SK-N-DZ (cell line): ENCODE measurements around the gene C15orf39.

ENCODE experiments used
- DNase-seq: peaks from one replicate; pipeline ENCODE4 v3.0.0-alpha.2; 2015; ENCODE audit warnings: low spot score

The C15orf39 gene

DNA sequence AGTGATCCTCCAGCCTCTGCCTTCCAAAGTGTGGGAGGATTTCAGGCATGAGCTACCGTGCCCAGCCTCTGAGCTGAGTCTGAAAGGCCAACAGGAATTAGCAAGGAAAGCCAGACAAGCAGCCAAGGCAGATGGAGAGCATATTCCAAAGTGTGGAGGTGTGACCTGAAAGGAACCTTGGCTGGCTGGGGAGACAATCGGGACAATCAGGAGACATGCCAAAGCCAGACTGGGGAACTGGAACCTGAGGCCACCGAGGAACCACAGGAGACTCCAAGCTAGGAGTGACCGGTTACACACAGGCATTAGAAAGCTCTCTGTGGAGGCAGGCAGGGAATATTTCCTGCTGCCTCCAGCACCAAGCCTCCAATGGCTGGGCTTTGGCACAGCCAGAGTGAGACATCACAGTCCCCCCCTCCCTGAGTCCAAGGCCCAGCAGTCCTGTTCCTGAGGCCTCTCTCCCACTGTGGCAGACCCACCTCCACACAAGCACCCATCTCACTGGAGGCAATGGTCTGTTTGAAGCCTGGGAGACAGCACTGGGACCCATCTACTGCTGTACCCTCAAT lies 4.5 kb upstream of the C15orf39 start:
- DNase-seq = no peak

DNA sequence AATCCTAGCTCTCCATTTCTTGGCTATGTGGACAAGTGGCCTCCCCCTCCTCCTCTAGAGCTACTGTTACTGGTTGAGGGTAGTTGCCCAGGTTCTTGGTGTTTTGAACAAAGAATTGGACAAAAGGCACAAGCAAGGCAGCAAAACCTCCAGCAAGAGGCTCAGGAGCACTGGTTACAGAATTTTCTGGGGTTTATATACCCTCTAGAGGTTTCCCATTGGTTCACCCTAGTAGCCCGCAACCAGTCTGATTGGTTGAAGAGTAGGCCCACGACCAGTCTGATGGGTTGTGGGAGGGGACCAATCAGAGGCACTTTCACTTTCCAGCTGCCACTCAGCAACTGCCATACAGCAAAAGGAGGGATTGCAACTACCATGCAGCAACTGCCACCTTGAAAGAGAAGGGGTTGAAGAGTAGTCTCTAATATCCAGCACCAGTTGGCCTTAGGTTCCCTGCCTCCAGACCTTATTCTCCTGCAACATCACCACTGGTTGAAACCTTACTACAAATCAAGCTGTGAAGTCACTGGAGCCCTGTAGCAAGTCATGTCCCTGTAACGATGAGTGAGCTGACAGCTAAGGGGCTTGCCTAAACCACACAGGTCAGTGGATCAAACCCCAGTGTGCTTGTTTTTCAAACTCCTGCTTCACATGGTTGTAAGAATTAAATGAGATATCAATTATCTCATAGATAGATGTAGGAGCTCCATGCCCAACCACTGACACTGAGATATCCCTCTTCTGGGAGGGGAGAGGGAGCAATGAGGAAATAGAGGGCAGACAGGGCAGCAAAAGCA lies 2.9 kb upstream of the C15orf39 start:
- peak; percentile 81 for DNase-seq

DNA sequence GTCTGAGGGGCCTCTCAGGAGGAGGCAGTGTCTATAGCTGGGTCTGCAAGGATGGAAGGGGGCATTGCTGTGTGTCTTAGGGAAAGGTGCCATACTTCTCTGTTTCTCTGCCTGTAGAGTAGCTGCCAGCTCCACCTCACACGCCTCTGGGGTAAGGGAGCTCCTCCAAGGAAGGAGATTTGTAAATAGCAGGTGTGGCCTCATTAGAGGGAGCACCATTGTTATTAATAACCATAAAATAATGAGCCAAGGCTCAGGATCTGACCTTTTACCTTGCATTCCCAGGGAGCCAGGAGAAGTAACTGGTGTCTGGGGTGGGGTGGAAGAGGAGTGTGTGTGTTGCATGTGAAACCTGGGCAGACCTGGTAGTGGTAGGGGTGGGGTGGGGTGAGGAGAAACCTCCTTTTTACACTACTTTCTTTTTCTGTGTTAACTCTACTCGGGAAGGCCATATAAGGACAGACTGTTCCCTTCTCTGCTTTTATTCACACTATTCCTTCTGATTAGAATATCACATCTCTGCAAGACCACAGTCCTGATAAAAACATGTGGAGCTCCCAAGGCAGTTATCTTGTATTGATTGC lies 2.2 kb upstream of the C15orf39 start:
- no peak for DNase-seq

DNA sequence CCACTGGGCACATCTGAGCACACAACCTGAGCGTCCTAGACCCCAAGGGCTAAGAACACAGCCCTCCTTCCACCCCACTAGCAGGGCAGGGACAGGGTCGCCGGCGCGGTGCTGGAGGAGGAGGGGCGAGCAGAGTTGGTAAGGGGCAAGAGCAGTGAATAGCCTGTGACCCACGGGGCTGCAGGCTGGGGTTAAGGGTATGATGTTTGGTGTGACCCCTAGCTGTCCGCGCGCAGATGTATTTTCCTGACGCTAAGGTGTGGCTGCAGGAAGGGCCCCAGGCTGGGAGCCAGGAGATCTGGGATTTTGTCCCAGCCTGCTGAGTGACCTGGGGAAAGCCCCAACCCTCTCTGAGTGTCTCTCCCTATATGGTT lies 1.3 kb upstream of the C15orf39 start:
- DNase-seq = no peak

DNA sequence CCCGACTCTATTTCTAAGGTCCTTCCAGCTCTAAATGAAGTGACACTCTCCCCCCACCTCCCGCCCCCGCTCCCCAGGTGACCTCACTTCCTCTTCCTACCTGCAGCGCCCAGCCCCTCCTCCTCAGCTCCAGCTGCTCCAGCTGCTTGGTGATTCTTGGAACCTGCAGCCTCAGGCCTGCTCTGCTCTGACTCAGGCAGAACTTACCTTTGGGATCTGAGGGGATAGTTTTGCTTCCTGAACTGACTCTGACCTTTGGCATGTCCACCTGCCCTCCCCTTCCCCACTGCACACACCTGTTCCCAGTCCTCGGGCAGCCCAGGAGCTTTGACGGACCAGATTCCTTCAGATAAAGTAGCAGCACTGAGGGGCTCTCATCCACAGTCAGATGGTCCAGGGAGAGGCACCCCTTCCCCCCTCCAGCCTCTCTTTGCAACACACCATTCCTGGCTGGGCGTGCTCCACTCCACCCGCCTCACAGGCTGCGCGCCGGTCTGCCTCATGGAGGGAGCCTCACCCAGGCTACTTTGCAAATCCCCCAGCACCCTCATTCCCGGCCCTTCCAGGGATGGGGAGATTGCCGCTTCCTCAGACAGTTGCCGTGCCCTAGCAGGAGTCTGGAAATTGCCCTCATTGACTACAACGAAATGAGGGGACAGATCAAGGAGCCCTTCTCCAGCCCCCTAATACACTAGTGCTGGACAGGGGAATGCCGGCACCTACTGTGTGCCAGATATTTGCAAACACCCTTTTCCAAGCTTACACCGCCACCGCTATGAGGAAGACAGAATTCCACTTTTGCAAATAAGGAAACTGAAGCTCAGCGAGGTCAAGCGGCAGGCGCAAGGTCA lies 692 bp upstream of the C15orf39 start:
- DNase-seq = no peak

DNA sequence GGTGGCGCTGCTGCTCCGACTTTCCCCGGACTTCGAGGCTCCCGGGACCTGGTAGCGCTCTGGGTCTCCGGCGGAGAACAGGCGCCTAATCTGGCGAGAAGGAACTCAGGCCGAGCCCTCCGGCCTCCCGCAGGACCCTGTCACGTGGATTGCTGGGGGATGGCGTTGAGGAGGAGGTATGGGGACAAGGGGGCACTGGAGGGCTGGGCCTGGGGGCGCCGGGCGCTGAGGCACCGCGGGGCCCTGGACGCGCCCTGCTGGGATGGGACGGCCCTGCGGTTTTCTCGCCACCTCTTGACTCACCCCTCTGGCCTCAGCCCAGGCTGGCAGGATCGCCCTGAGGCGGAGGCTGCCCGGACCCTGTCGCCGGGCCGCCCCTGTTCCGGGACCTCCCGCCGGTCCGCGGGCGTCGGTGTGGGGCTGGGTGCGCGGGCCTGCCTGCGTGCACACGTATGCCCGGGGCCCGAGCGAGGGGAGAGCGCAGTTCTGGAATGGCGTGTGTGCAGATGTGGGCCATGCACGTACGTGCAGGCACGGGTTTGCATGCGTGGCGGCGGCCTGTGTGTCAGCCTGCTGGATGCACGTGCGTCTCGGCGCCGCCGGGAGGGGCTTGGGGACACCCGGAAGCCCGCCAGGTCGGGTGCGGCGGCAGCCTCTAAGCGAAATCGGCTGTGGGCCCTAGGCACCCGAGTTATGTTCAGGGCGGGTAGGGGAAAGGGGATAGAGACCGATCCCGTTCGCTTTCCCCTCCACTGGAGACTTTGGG lies 752 bp downstream of the C15orf39 start:
- DNase-seq = peak; percentile 68

DNA sequence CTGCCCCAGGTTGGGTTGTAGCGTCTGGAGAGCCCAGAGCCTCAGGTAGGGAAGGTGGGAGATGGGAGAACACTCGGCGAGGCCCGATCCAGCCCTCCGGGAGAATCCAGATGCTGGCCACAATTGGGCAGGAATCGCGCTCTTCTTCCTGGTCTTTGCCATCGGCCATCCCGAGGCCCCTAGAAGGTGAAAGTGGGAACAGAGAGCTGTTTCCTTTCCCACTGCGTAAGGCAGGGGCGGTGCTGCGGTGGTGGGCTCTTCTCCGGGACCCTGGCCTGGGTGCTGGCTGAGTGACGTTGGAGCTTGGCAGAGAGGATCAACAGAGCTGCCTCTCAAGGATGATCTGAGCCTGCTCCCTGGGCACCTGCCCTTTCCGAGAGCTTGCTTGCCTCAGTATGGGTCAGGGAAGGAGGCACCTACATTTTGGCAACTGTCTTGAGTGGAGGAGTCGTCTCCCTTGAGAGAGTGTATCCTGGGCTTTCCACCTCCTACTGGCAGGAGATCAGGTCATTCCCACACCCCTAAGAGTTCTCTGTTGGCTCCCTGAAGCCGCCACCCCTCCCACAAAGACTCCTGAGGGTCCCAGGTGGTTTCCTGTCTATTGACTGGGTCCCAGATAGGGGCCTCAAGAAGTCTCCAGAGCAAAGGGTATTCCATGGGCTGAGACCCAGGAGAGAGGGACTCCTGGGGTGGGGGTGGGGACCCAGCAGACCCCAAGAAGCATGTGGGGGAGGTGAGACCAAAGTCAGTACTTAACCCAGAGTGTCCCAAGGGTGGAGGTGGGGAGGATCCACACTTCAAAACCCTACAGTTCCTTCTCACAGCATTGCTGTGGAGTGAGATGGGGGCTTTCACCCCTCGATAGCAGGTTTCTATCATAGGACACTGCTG lies 1.6 kb downstream of the C15orf39 start:
- no peak for DNase-seq

DNA sequence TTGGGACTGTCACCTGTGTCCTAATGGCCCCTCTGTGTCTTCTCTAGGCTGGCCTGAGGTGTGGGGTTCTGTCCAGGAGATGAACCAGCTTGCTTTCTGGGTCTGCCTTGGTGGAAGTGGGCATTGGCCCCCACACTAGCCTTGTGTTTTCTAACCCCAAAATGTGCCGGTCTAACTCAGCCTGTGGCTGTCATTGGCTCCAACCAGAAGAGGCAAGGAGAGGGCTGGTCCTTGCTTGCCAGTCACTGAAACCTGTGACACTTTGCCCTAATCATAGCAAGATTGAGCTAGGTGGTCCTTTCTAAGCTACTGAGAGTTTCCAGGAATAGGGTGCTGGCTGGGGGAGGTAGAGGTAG lies 2.2 kb downstream of the C15orf39 start:
- no peak for DNase-seq

DNA sequence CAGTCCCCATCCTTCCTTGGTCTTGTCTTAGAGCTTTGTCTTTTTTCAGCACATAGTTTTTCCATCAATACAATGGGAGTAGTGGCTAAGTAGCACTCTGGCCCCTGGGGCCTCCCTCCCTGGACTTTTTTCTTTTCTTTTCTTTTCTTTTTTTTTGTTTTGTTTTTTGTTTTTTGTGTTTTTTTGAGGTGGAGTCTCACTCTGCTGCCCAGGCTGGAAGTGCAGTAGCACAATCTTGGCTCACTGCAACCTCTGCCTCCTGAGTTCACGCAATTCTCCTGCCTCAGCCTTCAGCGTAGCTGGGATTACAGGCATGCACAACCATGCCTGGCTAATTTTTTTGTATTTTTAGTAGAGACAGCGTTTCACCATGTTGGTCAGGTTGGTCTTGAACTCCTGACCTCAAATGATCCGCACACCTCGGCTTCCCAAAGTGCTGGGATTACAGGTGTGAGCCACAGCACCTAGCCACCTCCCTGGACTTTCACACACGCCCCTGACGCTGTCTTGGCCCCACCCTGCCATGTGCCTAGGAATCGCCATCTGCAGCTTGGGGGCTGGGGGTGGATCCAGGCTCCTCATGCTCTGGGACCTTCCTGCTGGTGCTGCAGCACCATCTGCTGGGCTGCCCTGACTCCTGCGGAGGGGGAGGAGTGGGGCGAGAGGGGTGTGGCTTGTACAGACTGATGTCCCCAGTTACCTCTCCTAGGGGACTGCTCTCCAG lies 2.8 kb downstream of the C15orf39 start:
- DNase-seq = peak; percentile 89

DNA sequence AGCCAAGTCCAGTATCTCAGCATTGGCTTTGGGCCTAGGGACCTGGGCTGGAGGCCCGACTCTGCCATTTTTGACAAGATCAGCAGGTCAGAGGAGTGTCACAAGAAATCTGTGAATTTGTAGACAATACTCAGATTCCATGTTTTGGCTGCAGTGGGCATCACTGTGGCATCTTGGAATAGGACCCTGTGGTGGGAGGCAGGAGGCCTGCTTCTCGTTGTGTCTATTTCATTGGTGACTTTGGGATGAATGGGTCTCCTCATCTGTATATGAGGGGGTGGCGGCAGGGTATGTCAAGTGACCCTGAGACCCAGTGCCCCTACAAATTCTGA lies 3.3 kb downstream of the C15orf39 start:
- DNase-seq = no peak

DNA sequence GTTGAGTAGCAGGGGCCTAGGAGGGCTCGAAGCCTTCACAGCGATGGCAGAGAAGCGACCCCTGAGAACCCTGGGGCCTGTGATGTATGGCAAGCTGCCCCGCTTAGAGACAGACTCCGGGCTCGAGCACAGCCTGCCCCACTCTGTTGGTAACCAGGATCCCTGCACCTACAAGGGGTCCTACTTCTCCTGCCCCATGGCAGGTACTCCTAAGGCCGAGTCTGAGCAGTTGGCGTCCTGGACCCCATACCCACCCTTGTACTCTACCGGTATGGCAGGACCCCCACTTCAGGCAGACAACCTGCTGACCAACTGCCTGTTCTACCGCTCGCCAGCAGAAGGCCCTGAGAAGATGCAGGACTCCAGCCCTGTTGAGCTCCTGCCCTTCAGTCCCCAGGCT lies 4.3 kb downstream of the C15orf39 start:
- DNase-seq = no peak

DNA sequence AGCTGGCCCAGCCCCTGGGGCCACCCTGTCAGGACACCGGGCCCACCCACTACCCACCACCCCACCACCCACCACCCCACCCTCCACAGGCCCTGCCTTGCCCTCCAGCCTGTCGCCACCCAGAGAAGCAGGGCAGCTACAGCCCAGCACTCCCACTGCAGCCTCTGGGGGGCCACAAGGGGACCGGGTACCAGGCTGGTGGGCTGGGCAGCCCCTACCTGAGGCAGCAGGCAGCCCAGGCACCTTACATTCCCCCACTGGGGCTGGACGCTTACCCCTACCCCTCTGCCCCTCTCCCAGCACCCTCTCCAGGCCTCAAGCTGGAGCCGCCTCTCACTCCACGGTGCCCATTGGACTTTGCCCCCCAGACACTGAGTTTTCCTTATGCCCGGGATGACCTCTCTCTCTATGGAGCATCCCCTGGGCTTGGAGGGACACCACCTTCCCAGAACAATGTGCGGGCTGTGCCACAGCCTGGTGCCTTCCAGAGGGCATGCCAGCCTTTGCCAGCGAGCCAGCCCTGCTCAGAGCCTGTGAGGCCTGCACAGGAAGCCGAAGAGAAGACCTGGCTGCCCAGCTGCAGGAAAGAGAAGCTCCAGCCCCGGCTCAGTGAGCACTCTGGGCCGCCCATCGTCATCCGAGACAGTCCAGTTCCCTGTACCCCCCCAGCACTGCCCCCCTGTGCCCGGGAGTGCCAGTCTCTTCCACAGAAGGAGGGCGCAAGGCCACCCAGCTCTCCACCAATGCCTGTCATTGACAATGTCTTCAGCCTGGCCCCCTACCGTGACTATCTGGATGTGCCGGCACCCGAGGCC lies 5.3 kb downstream of the C15orf39 start:
- DNase-seq = no peak

DNA sequence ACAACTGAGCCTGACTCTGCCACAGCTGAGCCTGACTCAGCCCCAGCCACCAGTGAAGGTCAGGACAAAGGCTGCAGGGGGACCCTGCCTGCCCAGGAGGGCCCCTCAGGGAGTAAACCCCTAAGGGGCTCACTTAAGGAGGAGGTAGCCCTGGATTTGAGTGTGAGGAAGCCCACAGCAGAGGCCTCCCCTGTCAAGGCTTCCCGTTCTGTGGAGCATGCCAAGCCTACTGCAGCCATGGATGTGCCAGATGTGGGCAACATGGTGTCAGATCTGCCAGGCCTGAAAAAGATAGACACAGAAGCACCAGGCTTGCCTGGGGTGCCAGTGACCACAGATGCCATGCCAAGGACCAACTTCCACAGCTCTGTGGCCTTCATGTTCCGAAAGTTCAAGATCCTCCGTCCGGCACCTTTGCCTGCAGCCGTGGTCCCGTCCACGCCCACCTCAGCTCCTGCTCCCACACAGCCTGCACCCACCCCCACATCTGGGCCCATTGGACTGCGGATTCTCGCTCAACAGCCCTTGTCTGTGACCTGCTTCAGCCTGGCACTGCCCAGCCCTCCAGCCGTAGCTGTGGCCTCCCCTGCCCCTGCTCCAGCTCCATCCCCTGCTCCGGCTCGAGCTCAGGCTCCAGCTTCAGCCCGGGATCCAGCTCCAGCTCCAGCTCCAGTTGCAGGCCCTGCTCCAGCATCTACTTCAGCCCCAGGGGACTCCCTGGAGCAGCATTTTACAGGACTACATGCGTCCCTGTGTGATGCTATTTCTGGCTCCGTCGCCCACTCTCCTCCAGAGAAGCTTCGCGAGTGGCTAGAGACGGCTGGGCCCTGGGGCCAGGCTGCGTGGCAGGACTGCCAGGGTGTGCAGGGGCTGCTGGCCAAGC lies 6.2 kb downstream of the C15orf39 start:
- DNase-seq = no peak

DNA sequence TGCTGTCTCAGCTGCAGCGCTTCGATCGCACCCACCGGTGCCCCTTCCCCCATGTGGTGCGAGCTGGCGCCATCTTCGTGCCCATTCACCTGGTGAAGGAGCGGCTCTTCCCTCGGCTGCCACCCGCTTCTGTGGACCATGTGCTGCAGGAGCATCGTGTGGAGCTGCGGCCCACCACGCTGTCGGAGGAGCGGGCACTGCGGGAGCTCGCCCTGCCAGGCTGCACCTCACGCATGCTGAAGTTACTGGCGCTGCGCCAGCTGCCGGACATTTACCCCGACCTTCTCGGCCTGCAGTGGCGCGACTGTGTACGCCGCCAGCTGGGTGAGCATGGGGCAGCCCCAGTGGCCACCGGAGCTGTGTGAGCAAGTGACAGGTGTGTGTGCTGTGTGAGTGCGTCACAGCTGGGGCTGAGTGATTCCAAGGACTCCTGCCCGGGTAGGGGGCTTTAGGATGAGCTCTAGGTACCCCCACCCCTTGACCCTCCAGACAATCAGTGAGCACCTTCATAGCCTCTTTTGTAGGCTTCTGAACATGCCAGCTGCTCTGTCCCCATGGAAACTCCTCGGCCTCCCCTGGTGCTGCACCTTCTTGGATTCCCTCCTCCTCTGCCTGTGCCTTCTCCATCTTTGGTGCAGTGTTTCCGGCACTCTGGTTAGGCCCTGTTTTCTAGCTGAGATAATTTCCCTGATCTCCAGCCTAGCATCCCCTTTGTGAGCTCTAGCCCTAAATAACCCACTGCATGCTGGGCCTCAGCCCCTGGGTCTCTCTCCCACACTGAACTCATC lies 7.0 kb downstream of the C15orf39 start:
- DNase-seq = no peak

DNA sequence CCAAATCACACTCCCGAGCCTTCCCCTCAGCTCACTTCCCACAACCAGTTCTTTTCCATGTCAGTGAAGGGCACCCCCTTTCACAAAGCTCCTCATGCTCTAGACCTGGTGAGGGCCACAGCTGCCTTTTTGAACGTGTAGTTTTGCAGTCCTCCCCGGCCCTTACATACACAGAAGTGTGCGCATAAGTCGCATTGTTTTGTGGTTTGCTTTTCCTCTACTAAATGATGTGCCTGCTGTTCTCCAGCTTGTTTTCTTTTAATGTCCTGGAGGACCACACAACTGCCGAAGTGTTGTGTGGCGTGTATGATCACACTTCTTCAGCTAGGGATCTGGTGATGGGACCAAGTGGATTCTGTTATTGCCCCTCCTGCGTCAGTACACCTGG lies 7.6 kb downstream of the C15orf39 start:
- no peak for DNase-seq

DNA sequence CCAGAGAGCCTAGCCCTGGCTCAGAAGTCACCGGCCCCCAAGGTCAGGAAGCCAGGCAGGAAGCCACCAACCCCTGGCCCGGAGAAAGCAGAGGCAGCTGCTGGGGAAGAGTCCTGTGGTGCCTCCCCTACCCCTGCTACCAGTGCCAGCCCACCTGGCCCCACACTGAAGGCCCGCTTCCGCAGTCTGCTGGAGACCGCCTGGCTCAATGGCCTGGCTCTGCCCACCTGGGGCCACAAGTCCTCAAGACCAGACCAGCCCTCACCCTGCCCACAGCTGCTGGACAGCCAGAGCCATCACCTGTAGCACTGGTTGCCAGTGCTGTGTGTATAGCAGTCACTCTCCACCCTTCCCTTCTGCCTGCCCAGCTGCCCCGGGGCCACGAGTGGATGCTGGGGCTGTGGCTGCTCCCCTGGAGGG lies 9.1 kb downstream of the C15orf39 start:
- DNase-seq = no peak
